GM23338 (cell line): ENCODE results near the gene SMARCA2. TPM values are rescaled to one million over a fixed set of nuclear protein-coding genes. Genes with fewer than 3 reads are reported as not detected.

Experiments used
- ATAC-seq: fragments of 200-7000 bp; cut with Tn5 transposase; 3 replicates; pipeline ENCODE4 v1.9.1; 2020
- DNase-seq: peaks from one replicate; pipeline ENCODE4 v3.0.0-alpha.2; 2015; ENCODE audit warnings: low spot score
- H2AFZ ChIP-seq: fragments of 200-600 bp; sonication (generic); 2 replicates; pipeline ENCODE4 v1.8.0; 2016; ENCODE audit warnings: antibody characterized with exemption, mild to moderate bottlenecking, moderate library complexity
- H3F3A ChIP-seq: fragments of 200-600 bp; sonication (generic); replicated peaks from 2 replicates; pipeline ENCODE4 v1.8.0; 2017; ENCODE audit warnings: antibody characterized with exemption, mixed run types, low read depth
- H3K27ac ChIP-seq: fragments of 200-600 bp; sonication (generic); 2 replicates; pipeline ENCODE4 v1.6.1; 2016; ENCODE audit warnings: low read depth
- H3K27me3 ChIP-seq: fragments of 200-600 bp; sonication (generic); 2 replicates; pipeline ENCODE4 v1.8.0; 2016; ENCODE audit warnings: mild to moderate bottlenecking, mixed run types, moderate library complexity; ENCODE audit not compliant: insufficient read depth
- H3K36me3 ChIP-seq: fragments of 200-600 bp; sonication (generic); 2 replicates; pipeline ENCODE4 v1.8.0; 2016; ENCODE audit warnings: mild to moderate bottlenecking; ENCODE audit not compliant: insufficient read depth
- H3K4me1 ChIP-seq: fragments of 200-600 bp; sonication (generic); 2 replicates; pipeline ENCODE4 v1.8.0; 2016; ENCODE audit warnings: mild to moderate bottlenecking, moderate library complexity; ENCODE audit not compliant: insufficient read depth
- H3K4me2 ChIP-seq: fragments of 200-600 bp; sonication (generic); 2 replicates; pipeline ENCODE4 v1.7.1; 2017; ENCODE audit warnings: mixed run types
- H3K4me3 ChIP-seq: fragments of 200-600 bp; sonication (generic); 2 replicates; pipeline ENCODE4 v1.6.1; 2016; ENCODE audit warnings: mixed run types
- H3K79me2 ChIP-seq: fragments of 200-600 bp; sonication (generic); replicated peaks from 2 replicates; pipeline ENCODE4 v1.8.0; 2017; ENCODE audit warnings: mild to moderate bottlenecking; ENCODE audit not compliant: insufficient read depth
- H3K9me2 ChIP-seq: fragments of 200-600 bp; sonication (generic); 2 replicates; pipeline ENCODE4 v1.8.0; 2017; ENCODE audit not compliant: insufficient read depth
- H4K20me1 ChIP-seq: fragments of 200-600 bp; sonication (generic); replicated peaks from 2 replicates; pipeline ENCODE4 v1.8.0; 2017; ENCODE audit warnings: mild to moderate bottlenecking; ENCODE audit not compliant: insufficient read depth
- H3K27ac Mint-ChIP-seq: 2 replicates; pipeline ENCODE4 v1.8.0; 2020; ENCODE audit warnings: inconsistent platforms, mild to moderate bottlenecking, moderate library complexity, mixed read lengths
- H3K27me3 Mint-ChIP-seq: 3 replicates; pipeline ENCODE4 v1.8.0; 2022; ENCODE audit warnings: low read depth, mild to moderate bottlenecking, moderate library complexity, mixed read lengths, inconsistent platforms; ENCODE audit not compliant: insufficient read depth, poor library complexity
- H3K36me3 Mint-ChIP-seq: 3 replicates; pipeline ENCODE4 v1.8.0; 2021; ENCODE audit warnings: low read depth, mild to moderate bottlenecking, inconsistent platforms, moderate library complexity, mixed read lengths
- H3K4me1 Mint-ChIP-seq: 3 replicates; pipeline ENCODE4 v1.8.0; 2020; ENCODE audit warnings: mild to moderate bottlenecking, inconsistent platforms, mixed read lengths
- H3K4me3 Mint-ChIP-seq: 3 replicates; pipeline ENCODE4 v1.8.0; 2021; ENCODE audit warnings: moderate library complexity, mild to moderate bottlenecking, inconsistent platforms, mixed read lengths
- H3K9me3 Mint-ChIP-seq: 3 replicates; pipeline ENCODE4 v1.8.0; 2020; ENCODE audit warnings: moderate library complexity, mild to moderate bottlenecking, inconsistent platforms, mixed read lengths
- JUNB ChIP-seq: IDR thresholded peaks from one replicate; pipeline ENCODE4 v1.6.1; 2016; ENCODE audit warnings: antibody characterized with exemption; ENCODE audit not compliant: unreplicated experiment
- NANOG ChIP-seq: IDR thresholded peaks from 2 replicates; pipeline ENCODE4 v1.6.1; 2016; ENCODE audit warnings: antibody characterized with exemption, borderline replicate concordance
- ZNF114 ChIP-seq: fragments of 250-450 bp; sonication (Bioruptor Pico); IDR thresholded peaks from 2 replicates; pipeline ENCODE4 v1.5.0; 2020; ENCODE audit warnings: mild to moderate bottlenecking, moderate library complexity
- ZNF331 ChIP-seq: fragments of 250-450 bp; sonication (Bioruptor Pico); IDR thresholded peaks from 2 replicates; pipeline ENCODE4 v1.5.0; 2020; ENCODE audit warnings: low read depth, mild to moderate bottlenecking, moderate library complexity
- polyA plus RNA-seq: library from polyadenylated mRNA; unstranded; fragments of >200 nt; fragmentation: Nextera tagmentation; extraction: Ambion mirVana; gene quantifications from 2 replicates; pipeline ENCODE4 v1.2.1, GENCODE V29; 2016
- total RNA-seq: library from RNA; depleted of rRNA; stranded (reverse); fragments of >200 nt; shearing (Covaris generic); gene quantifications from 2 replicates; pipeline ENCODE4 v1.2.3, GENCODE V29; 2014
- TF ChIP-seq, protein P1 (sequence below): fragments of 250-450 bp; sonication (Bioruptor Pico); IDR thresholded peaks from 2 replicates; pipeline ENCODE4 v1.5.0; 2020; ENCODE audit warnings: mild to moderate bottlenecking, moderate library complexity
- TF ChIP-seq, protein P2 (sequence below): IDR thresholded peaks from one replicate; pipeline ENCODE4 v1.6.1; 2018; ENCODE audit warnings: antibody characterized with exemption; ENCODE audit not compliant: unreplicated experiment

SMARCA2 gene
- total and polyA plus RNA-seq, 2 experiments from 2014 or later = 21.7 to 21.9 TPM

DNA sequence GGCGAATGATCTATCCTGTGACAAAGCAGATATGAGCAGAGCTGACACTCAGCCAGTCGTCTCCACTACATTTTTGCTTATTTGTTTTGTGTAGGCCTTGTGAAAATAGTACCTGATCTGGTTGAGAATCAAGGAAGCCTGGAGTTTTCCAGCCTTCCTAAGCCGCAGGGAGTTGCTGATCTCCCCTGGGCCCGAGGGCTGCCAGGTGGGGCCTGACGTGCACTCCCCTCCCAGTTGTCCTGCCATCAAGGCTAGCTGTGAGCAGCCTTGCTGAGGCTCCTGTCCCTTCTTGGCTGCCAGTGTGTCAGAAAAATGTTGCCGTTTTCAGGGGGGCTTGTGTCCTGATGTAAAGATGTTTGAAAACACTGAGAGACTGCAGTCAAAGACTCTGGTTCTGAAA, 102.4 kb downstream of the SMARCA2 start (continued):
- TF ChIP-seq, protein P1, sequence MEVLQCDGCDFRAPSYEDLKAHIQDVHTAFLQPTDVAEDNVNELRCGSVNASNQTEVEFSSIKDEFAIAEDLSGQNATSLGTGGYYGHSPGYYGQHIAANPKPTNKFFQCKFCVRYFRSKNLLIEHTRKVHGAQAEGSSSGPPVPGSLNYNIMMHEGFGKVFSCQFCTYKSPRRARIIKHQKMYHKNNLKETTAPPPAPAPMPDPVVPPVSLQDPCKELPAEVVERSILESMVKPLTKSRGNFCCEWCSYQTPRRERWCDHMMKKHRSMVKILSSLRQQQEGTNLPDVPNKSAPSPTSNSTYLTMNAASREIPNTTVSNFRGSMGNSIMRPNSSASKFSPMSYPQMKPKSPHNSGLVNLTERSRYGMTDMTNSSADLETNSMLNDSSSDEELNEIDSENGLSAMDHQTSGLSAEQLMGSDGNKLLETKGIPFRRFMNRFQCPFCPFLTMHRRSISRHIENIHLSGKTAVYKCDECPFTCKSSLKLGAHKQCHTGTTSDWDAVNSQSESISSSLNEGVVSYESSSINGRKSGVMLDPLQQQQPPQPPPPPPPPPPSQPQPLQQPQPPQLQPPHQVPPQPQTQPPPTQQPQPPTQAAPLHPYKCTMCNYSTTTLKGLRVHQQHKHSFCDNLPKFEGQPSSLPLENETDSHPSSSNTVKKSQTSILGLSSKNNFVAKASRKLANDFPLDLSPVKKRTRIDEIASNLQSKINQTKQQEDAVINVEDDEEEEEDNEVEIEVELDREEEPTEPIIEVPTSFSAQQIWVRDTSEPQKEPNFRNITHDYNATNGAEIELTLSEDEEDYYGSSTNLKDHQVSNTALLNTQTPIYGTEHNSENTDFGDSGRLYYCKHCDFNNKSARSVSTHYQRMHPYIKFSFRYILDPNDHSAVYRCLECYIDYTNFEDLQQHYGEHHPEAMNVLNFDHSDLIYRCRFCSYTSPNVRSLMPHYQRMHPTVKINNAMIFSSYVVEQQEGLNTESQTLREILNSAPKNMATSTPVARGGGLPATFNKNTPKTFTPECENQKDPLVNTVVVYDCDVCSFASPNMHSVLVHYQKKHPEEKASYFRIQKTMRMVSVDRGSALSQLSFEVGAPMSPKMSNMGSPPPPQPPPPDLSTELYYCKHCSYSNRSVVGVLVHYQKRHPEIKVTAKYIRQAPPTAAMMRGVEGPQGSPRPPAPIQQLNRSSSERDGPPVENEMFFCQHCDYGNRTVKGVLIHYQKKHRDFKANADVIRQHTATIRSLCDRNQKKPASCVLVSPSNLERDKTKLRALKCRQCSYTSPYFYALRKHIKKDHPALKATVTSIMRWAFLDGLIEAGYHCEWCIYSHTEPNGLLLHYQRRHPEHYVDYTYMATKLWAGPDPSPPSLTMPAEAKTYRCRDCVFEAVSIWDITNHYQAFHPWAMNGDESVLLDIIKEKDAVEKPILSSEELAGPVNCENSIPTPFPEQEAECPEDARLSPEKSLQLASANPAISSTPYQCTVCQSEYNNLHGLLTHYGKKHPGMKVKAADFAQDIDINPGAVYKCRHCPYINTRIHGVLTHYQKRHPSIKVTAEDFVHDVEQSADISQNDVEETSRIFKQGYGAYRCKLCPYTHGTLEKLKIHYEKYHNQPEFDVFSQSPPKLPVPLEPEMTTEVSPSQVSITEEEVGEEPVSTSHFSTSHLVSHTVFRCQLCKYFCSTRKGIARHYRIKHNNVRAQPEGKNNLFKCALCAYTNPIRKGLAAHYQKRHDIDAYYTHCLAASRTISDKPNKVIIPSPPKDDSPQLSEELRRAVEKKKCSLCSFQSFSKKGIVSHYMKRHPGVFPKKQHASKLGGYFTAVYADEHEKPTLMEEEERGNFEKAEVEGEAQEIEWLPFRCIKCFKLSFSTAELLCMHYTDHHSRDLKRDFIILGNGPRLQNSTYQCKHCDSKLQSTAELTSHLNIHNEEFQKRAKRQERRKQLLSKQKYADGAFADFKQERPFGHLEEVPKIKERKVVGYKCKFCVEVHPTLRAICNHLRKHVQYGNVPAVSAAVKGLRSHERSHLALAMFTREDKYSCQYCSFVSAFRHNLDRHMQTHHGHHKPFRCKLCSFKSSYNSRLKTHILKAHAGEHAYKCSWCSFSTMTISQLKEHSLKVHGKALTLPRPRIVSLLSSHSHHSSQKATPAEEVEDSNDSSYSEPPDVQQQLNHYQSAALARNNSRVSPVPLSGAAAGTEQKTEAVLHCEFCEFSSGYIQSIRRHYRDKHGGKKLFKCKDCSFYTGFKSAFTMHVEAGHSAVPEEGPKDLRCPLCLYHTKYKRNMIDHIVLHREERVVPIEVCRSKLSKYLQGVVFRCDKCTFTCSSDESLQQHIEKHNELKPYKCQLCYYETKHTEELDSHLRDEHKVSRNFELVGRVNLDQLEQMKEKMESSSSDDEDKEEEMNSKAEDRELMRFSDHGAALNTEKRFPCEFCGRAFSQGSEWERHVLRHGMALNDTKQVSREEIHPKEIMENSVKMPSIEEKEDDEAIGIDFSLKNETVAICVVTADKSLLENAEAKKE (CRISPR knock-in tag) = no peak
- TF ChIP-seq JUNB (no peak), ZNF331 (CRISPR knock-in tag) (no peak), ZNF114 (CRISPR knock-in tag) (no peak)

DNA sequence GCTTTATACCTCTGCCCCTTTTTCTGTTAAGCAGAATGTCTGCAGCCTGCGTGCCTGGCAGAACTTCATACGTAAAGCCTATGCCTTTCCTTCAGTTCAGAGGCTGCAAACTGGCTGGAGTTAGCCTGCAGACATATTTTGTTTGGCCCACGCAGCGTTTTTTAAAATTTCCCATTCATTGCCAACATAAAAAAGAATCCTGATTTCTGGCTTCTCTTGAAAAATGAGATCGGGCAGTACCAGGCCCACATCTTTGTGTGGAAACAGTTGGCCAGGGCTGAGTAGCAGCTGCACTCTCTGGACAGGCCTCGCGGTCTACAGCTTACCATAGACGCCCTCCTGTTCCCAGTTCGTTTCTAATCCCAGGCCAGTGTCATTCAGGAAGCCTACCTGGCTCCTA, 104.4 kb downstream of the SMARCA2 start:
- H3K27ac Mint-ChIP-seq = no peak overlapping the region
- Histone ChIP-seq H3K36me3 (no peaks in the 10 kb centered on the region), H3K27ac (no peak overlapping the region), H4K20me1 (no peaks in the 10 kb centered on the region), H3K79me2 (no peaks in the 10 kb centered on the region), H3K4me2 (no peak overlapping the region), H3K27me3 (no peaks in the 10 kb centered on the region), H3K4me1 (no peaks in the 10 kb centered on the region), H3F3A (no peaks in the 10 kb centered on the region), H3K9me2 (no peaks in the 10 kb centered on the region), H3K4me3 (no peak overlapping the region), H2AFZ (no peak overlapping the region)
- no peaks in the 10 kb centered on the region for H3K9me3 Mint-ChIP-seq
- H3K4me1 Mint-ChIP-seq = no peaks in the 10 kb centered on the region
- H3K4me3 Mint-ChIP-seq = no peak overlapping the region
- no peaks in the 10 kb centered on the region for H3K36me3 Mint-ChIP-seq
- DNase-seq (no peak), ATAC-seq (no peak)
- no peaks in the 10 kb centered on the region for H3K27me3 Mint-ChIP-seq
- TF ChIP-seq, protein P1 (CRISPR knock-in tag) = no peak
- TF ChIP-seq ZNF114 (CRISPR knock-in tag) (no peak), JUNB (no peak), ZNF331 (CRISPR knock-in tag) (no peak), NANOG (no peak)
- TF ChIP-seq, protein P2, sequence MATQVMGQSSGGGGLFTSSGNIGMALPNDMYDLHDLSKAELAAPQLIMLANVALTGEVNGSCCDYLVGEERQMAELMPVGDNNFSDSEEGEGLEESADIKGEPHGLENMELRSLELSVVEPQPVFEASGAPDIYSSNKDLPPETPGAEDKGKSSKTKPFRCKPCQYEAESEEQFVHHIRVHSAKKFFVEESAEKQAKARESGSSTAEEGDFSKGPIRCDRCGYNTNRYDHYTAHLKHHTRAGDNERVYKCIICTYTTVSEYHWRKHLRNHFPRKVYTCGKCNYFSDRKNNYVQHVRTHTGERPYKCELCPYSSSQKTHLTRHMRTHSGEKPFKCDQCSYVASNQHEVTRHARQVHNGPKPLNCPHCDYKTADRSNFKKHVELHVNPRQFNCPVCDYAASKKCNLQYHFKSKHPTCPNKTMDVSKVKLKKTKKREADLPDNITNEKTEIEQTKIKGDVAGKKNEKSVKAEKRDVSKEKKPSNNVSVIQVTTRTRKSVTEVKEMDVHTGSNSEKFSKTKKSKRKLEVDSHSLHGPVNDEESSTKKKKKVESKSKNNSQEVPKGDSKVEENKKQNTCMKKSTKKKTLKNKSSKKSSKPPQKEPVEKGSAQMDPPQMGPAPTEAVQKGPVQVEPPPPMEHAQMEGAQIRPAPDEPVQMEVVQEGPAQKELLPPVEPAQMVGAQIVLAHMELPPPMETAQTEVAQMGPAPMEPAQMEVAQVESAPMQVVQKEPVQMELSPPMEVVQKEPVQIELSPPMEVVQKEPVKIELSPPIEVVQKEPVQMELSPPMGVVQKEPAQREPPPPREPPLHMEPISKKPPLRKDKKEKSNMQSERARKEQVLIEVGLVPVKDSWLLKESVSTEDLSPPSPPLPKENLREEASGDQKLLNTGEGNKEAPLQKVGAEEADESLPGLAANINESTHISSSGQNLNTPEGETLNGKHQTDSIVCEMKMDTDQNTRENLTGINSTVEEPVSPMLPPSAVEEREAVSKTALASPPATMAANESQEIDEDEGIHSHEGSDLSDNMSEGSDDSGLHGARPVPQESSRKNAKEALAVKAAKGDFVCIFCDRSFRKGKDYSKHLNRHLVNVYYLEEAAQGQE = no peak
